Inferior parietal cortex (tissue), 1 donor: ENCODE data around the gene DSCAML1.

Source experiments
- DNase-seq: peaks from one replicate; pipeline ENCODE4 v3.0.0-alpha.2; 2016; ENCODE audit errors: extremely low spot score

Gene DSCAML1

DNA sequence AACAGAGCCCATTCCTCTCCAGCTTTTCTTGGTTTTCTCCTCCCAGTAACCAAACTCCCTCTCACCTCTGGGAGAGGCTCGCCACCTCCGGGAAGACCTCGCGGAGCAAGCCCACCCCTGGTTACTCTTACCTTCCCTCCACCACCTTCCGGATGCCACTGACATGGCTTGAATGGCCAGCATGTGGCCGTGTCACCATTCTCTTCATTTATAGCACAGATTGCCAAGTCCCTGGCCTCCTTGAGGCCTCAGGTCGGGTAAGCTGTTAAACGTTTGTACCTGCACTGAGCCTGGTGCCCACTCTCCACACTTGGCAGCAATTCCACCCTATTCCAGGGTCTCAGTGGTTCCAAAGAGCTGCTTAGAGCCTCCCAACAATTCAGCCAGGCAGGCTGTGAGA is 35.5 kb upstream of the DSCAML1 start:
- DNase-seq, result no peak

- no peak for DNase-seq
Observed at GRCh38 chr11:117831661-117832415, 34.8 kb upstream of the DSCAML1 start.

DNA sequence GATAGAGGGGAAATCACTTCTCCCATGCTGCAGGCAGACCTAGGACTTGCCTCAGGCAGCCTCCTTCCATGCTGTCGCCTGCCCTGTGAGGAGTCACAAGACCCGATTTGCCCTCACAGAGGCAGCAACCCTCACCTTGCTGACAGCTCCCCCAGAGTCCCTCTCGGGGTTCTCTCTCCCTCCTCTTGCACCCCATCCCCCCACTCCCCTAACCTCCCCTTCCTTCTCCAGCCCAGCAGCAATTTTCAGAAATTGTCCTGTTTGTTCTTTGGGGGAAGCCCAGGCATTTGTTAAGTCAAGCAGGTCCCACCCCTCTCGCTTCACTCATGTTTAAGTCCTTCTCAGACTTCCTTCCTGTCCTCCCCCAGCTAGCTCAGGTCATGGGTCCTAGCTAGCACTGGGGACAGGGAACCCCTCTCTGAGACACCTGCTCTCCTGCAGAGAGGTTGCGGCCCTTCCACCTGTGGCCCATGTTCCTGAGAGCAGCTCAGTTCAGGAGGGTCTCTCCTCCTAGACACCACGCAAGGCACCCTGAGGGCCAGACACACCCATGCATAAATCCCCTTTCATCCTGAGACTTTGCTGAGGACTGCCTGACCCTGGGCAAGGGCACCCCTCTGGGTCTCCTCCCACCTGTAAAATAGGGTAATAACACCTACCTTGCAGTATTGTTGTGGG is 33.8 kb upstream of the DSCAML1 start:
- DNase-seq, result no peak

DNA sequence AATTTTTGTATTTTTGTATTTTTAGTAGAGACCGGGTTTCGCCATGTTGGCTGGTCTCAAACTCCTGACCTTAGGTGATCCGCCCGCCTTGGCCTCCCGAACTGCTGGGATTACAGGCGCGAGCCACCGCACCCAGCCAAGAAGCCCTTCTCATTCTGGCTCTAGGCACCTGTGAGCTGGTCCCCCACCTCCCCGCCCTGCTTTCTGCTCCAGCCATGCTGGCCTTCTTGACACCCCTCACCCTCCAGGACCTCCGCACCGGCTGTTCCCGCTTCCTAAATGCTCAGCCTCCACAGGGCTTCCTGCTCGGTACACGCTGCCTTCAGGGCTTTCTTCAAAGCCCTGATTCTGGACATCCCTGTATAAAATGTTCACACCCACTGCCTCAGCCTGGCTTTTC is 33.1 kb upstream of the DSCAML1 start:
- DNase-seq, result no peak

DNA sequence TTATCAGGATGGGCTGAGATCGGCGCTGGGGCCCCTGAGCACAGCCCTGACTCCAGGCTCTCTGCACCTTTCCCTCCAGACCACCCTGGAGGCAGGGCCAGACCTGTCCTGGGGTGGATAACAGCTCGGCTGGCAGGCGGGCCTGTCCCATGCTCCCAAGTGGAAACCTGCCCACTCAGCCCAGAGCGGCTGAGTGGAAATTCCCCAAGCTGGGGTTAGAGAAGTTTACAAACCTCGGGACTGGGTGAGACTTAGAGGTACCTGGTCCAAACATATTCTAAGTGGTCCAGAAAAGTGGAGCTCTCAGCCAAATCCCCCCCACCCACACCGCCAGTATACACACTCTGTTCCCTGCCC is 32.3 kb upstream of the DSCAML1 start:
- no peak for DNase-seq

- DNase-seq, result no peak
Observed at GRCh38 chr11:117828611-117829368, 31.8 kb upstream of the DSCAML1 start.

DNA sequence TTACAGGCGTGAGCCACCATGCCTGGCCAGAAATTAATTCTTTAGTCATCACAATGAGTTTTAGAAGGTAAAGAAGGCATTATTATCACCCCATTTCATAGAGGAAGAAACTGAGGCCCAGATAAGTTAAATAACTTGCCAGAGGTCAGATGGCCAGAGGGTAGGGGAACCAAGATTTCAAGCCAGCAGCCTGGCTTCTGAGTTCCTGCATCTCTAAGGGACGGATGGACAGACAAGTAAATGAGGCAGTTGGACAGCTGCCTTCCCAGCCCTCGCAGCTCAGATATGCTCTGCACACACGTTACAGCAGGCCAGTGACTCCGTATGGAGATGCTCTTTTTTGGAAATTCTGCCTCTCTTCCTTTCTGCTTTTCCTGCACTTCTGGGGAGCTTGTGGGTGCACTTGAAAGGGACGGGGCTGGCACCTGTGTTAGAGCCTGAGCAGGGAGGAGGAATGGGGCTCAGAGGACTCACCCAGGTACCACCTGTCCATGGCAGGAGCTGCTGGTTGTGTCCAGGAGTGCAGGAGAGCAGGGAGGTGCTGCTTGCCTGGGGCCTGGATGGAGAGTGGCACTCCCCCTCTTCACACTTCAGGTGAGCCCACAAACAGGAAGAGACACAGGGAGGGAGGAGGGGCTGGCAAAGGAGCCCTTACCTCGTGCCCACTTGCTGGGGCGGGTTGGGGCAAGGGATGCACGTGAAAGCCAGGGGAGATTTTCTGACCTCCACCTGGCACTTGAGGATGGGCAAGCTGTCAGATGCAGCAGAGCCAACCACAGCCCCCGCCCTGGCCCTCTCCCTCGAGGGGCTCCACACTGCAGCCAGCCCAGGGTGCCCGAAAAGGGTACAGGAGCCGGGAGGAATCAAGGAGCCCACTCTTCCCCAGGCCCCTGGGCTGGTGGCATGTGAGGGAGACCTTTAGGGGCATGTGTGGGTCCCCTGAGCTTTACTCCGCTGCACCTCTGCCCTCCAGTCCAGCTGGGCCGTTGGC is 30.8 kb upstream of the DSCAML1 start:
- DNase-seq, result no peak

DNA sequence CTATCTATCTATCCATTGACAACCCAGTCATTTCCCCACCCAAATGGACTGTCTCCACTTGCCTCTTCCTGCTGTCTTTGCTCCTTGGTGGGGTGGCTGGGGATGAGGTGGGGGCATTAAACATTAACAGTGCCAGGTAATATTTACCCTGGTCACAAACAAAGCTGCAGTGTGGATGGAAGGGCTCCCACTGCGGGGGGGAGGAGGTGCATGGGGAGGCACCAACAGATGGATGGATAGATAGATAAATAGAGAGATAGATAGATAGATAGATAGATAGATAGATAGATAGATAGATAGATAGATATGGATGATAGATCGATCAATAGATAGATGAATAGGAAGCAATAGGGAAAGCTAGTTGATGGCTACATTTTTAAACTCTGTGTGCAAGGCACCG is 29.8 kb upstream of the DSCAML1 start:
- no peak for DNase-seq

DNA sequence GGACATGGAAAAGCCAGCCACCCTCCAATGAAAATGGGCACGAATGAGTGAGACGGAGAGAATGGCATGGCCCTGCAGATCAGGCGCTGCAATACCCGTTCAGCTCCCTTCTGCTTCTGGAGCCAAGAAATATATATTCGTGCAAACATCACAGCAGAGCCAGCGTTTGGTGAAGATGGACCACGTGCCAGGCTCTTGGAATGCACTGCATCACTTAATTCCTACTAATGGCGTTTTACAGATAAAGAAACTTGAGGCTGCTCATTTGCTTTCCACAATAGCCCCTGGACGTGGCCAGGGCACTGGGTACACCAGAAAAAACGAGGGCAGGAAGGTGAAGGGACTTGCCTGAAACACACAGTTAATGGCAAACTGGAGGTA is 29.2 kb upstream of the DSCAML1 start:
- DNase-seq, result no peak

- DNase-seq, result no peak
Observed at GRCh38 chr11:117825538-117826189, 28.6 kb upstream of the DSCAML1 start.

GRCh38 chr11:117824571-117825537 is 27.8 kb upstream of the DSCAML1 start, which contains the start of gene FXYD2:
Gene FXYD2, minus strand, starts transcription at chr11:117824744. Its CDS starts 66 bp downstream, at chr11:117824678.
- no peak for DNase-seq

DNA sequence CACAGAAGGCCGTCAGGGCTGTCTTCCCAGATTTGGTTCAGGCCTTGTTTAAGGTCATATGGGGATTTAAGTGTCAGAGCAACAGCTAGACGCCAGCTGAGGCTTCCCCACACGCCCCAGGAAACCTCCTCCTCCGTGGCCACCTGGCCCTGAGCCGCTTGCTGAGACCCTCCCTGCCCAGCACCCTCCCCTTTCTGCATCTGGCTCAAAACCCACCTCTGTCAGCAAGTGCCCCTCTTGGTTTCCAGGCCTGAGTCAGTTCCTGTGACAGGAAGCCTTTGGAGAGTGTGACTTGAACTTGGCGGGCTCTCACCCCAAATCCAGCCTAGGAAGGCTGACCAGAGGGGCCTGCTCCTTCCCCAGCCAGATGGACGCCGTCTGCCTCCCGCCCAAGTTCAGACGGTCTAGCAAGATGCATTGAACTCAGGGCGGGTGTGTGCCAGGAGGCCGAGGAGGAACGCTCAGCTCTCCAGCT is 27.0 kb upstream of the DSCAML1 start:
- DNase-seq, result no peak

- no peak for DNase-seq
Observed at GRCh38 chr11:117823294-117823945, 26.4 kb upstream of the DSCAML1 start.

GRCh38 chr11:117822074-117823033 is 25.3 kb upstream of the DSCAML1 start:
- DNase-seq, result no peak

DNA sequence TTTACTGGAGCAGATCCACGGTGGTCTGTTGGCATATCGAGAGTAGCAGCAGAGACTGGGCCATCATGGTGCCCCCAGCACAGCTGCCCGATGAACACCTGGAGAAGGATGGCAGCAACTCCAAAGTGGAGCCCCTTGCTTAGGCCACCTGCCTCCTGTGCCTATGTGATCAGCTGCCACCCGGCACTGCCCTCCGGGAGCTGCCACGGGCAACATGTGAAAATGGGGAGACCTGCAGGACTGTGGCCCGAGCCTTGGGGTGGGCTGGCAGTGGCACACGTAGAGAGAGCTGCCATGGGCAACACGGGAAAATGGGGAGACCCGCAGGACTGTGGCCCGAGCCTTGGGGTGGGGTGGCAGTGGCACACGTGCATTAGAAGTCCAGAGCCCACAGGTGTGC is 24.4 kb upstream of the DSCAML1 start:
- no peak for DNase-seq

DNA sequence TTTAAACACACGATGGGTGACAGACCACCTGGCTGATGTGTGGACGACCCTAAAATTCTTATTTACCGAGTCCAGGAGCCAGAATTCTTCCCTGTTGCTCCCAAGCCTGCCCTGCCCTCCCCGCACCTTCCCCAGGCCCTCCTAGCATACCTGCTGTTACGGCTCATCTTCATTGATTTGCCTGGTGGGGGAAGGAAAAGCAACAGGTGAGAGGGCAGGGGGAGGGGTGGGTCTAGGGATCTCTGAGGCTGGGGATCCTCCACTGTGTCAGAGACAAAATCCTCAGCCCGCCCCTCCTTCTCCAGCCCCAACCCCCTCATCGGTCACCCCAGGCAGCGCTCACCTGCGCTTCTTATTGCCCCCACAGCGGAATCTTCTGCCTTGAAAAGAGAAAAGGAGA is 23.5 kb upstream of the DSCAML1 start:
- no peak for DNase-seq

DNA sequence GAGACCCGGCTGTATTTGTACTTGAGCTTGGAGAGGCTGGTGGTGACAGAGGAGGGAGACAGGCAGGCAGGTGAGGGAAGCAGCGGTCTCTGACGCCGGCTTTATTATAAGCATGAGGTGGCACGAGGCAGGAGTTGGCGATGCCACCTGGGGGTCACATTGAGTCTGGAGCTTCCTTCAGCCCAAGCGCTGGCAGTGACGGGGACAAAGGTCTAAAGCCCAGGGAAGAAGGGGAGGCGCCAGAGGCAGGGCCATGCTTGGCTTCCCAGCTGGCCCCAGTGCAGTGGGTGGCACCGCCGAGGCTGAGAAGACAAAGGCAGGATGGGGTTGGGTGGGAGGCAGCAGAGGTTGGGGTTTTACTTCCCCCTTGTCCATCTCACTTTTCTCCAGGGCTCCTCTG is 23.1 kb upstream of the DSCAML1 start:
- no peak for DNase-seq
